GM19397 (cell line): ENCODE results near the gene FOXC1.

Experiments used
- ATAC-seq: cut with Tn5 transposase; IDR thresholded peaks from one replicate; pipeline ENCODE4 v1.9.1; 2021; ENCODE audit warnings: mild to moderate bottlenecking, moderate library complexity; ENCODE audit not compliant: unreplicated experiment

Gene FOXC1

GRCh38 chr6:1640476-1640875 lies 30.8 kb downstream of the FOXC1 start:
- no peak for ATAC-seq

GRCh38 chr6:1641343-1641885 lies 31.7 kb downstream of the FOXC1 start:
- ATAC-seq, result no peak

GRCh38 chr6:1643111-1643510 lies 33.4 kb downstream of the FOXC1 start:
- no peak for ATAC-seq

GRCh38 chr6:1643830-1644445 lies 34.2 kb downstream of the FOXC1 start:
- no peak for ATAC-seq

- no peak for ATAC-seq
Observed at GRCh38 chr6:1644516-1645060, 34.9 kb downstream of the FOXC1 start.

GRCh38 chr6:1645466-1646185 lies 35.9 kb downstream of the FOXC1 start:
- ATAC-seq, result no peak

- no peak for ATAC-seq
Observed at GRCh38 chr6:1651362-1651761, 41.6 kb downstream of the FOXC1 start.

GRCh38 chr6:1652842-1653241 lies 43.1 kb downstream of the FOXC1 start:
- no peak for ATAC-seq

- no peak for ATAC-seq
Observed at GRCh38 chr6:1654054-1654453, 44.3 kb downstream of the FOXC1 start.

GRCh38 chr6:1657116-1657770 lies 47.5 kb downstream of the FOXC1 start:
- no peak for ATAC-seq

GRCh38 chr6:1657771-1658165 lies 48.1 kb downstream of the FOXC1 start:
- ATAC-seq, result no peak

GRCh38 chr6:1658212-1659005 lies 48.7 kb downstream of the FOXC1 start:
- no peak for ATAC-seq

GRCh38 chr6:1659816-1660215 lies 50.1 kb downstream of the FOXC1 start:
- ATAC-seq, result no peak

- ATAC-seq, result no peak
Observed at GRCh38 chr6:1662534-1662933, 52.8 kb downstream of the FOXC1 start.
